ENCODE measurements around the gene SGMS1. TPM values are rescaled to one million over a fixed set of nuclear protein-coding genes. Genes with fewer than 3 reads are reported as not detected.
A peak's percentile ranks its signal among the peaks of the same experiment; 100 is the strongest.

Gene SGMS1
- total and polyA plus RNA-seq, 2 donors (not counting 1 experiment from before 2014, with no cell fraction given), result 10.0 to 43.5 TPM

DNA sequence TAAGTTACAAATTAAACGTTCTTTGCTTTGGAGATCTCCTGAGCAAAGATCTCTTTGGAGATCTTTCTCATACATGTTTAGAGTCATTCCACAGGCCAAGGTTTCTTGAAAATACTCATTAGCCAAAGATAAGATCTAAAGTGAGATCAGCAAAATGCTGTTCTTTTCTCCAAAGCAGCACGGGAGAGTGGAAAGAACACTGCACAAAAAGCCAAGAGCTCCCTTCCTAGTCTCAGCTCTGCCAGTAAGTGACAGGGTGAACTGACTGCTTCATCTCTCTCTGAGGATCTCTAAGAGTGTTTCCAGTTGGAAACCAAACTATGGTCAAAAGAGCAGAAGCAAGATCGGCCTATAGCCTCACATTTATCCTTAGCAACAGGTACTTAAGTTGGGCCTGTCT, 204.0 kb downstream of the SGMS1 start:
- WGBS (ENCODE audit: insufficient coverage), result 80% methylated on average over 1 of the region's 3 CpGs
- H2AFZ ChIP-seq (ENCODE audit: insufficient read depth, low read depth, low read length, poor library complexity, severe bottlenecking), result no peak overlapping the region
- H3K9me3 ChIP-seq (ENCODE audit: control extremely low read depth in 1 of 3, control insufficient read depth in 2 of 3, insufficient read depth in 1 of 3, low read length in 2 of 3), result peaks cover 0 to 2% (median 0%) of the 10 kb centered on the region in 3 donors
- peaks cover 17 to 26% of the 10 kb centered on the region in 2 donors for H3K4me1 ChIP-seq (ENCODE audit: control insufficient read depth in 2 of 2, insufficient read depth in 2 of 2, low read length in 2 of 2)
- Mint-ChIP-seq H3K9me3 (ENCODE audit: insufficient read depth) (no peaks in the 10 kb centered on the region), H3K27ac (no peak overlapping the region), H3K4me3 (no peak overlapping the region), H3K27me3 (no peaks in the 10 kb centered on the region), H3K4me1 (peaks cover 52% of the 10 kb centered on the region)
- TF ChIP-seq EZH2 (IDR thresholded peaks at IDR 0.05; ENCODE audit: borderline replicate concordance, insufficient read depth, low read depth, low read length, poor library complexity, severe bottlenecking), result no peak
- TF ChIP-seq, protein P1, sequence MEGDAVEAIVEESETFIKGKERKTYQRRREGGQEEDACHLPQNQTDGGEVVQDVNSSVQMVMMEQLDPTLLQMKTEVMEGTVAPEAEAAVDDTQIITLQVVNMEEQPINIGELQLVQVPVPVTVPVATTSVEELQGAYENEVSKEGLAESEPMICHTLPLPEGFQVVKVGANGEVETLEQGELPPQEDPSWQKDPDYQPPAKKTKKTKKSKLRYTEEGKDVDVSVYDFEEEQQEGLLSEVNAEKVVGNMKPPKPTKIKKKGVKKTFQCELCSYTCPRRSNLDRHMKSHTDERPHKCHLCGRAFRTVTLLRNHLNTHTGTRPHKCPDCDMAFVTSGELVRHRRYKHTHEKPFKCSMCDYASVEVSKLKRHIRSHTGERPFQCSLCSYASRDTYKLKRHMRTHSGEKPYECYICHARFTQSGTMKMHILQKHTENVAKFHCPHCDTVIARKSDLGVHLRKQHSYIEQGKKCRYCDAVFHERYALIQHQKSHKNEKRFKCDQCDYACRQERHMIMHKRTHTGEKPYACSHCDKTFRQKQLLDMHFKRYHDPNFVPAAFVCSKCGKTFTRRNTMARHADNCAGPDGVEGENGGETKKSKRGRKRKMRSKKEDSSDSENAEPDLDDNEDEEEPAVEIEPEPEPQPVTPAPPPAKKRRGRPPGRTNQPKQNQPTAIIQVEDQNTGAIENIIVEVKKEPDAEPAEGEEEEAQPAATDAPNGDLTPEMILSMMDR (IDR thresholded peaks at IDR 0.05), result no peak
- ATAC-seq (ENCODE audit: low read depth), result no peak
- ChIA-PET CTCF (interaction anchor here (1.1 to 3.2 kb wide), 4 partner anchors 9 to 144 kb away, joined by 3 to 14 read pairs (median 6); no protein-coding TSS in a partner anchor), POLR2A (no interaction called here)
- intact Hi-C loops (cut with micrococcal nuclease), result loop anchor here (2.0 to 5.0 kb wide), 4 partner anchors 37 to 205 kb away; no protein-coding TSS in a partner anchor
- H3K27me3 ChIP-seq (replicated peaks in 1 of 4; ENCODE audit: control extremely low read depth in 1 of 4, control insufficient read depth in 3 of 4, insufficient read depth in 4 of 4, low read length in 3 of 4), result no peaks in the 10 kb centered on the region
- no peak overlapping the region for H3K4me2 ChIP-seq (replicated peaks; ENCODE audit: low read depth, low read length, poor library complexity, severe bottlenecking)
- H3K4me3 ChIP-seq (ENCODE audit: control extremely low read depth in 1 of 5, extremely low read depth in 1 of 5, insufficient read depth in 1 of 5, low read depth in 2 of 5, low read length in 4 of 5), result no peak overlapping the region
- H3K9ac ChIP-seq (ENCODE audit: low read length), result no peak overlapping the region
- no peak for DNase-seq
- peaks cover 39% of the 10 kb centered on the region for H3K79me2 ChIP-seq (ENCODE audit: control insufficient read depth, insufficient read depth, low read length)
- peaks cover 9% of the 10 kb centered on the region for H4K20me1 ChIP-seq (ENCODE audit: control insufficient read depth, insufficient read depth, low read length, poor library complexity, severe bottlenecking)
- H3K27ac ChIP-seq (ENCODE audit: low read length in 2 of 2), result no peak overlapping the region
- H3K36me3 ChIP-seq (replicated peaks in 1 of 2; ENCODE audit: control extremely low read depth in 1 of 2, control insufficient read depth in 1 of 2, extremely low read depth in 1 of 2, insufficient read depth in 2 of 2, low read length in 1 of 2), result no peaks in the 10 kb centered on the region

DNA sequence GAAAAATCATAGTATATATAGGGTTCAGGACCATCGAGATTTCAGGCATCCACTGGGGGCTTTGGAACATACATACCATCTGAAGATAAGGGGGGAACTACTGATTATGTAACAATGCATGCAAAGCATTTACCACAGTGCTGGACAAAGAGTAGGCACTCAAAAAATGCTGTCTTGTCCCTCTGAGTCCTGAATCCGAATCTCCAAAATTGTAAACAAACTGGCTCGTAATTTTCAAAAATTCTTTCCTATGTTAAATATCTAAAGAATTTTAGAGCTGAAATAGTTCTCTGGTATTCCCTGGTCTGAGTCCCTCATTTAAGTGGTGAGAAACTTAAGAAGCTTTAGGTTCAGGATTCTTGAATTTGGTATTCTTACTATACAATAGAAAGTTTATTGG, 204.7 kb downstream of the SGMS1 start:
- peaks cover 9% of the 10 kb centered on the region for H4K20me1 ChIP-seq (ENCODE audit: control insufficient read depth, insufficient read depth, low read length, poor library complexity, severe bottlenecking)
- no peak overlapping the region for H2AFZ ChIP-seq (ENCODE audit: insufficient read depth, low read depth, low read length, poor library complexity, severe bottlenecking)
- no peak overlapping the region for H3K9ac ChIP-seq (ENCODE audit: low read length)
- peaks cover 17 to 26% of the 10 kb centered on the region in 2 donors for H3K4me1 ChIP-seq (ENCODE audit: control insufficient read depth in 2 of 2, insufficient read depth in 2 of 2, low read length in 2 of 2)
- no peaks in the 10 kb centered on the region for H3K27me3 Mint-ChIP-seq
- H3K27ac Mint-ChIP-seq, result no peak overlapping the region
- H3K27ac ChIP-seq (ENCODE audit: low read length in 2 of 2), result no peak overlapping the region
- ATAC-seq (ENCODE audit: low read depth) (no peak), DNase-seq (no peak)
- WGBS (ENCODE audit: insufficient coverage), result no CpG with 5 or more reads among the region's 3 CpGs
- POLR2A ChIA-PET, result no interaction called here
- H3K9me3 ChIP-seq (ENCODE audit: control extremely low read depth in 1 of 3, control insufficient read depth in 2 of 3, insufficient read depth in 1 of 3, low read length in 2 of 3), result peaks cover 0 to 2% (median 0%) of the 10 kb centered on the region in 3 donors
- H3K27me3 ChIP-seq (replicated peaks in 1 of 4; ENCODE audit: control extremely low read depth in 1 of 4, control insufficient read depth in 3 of 4, insufficient read depth in 4 of 4, low read length in 3 of 4), result no peaks in the 10 kb centered on the region
- H3K9me3 Mint-ChIP-seq (ENCODE audit: insufficient read depth), result no peaks in the 10 kb centered on the region
- CTCF ChIA-PET, result interaction anchor here (1.1 to 3.2 kb wide), 3 partner anchors 9 to 143 kb away, joined by 3 to 14 read pairs (median 9); no protein-coding TSS in a partner anchor
- peak overlapping the region; percentile 93 for H3K4me3 Mint-ChIP-seq
- peaks cover 44% of the 10 kb centered on the region for H3K79me2 ChIP-seq (ENCODE audit: control insufficient read depth, insufficient read depth, low read length)
- H3K4me2 ChIP-seq (replicated peaks; ENCODE audit: low read depth, low read length, poor library complexity, severe bottlenecking), result no peak overlapping the region
- no peak overlapping the region for H3K4me3 ChIP-seq (ENCODE audit: control extremely low read depth in 1 of 5, extremely low read depth in 1 of 5, insufficient read depth in 1 of 5, low read depth in 2 of 5, low read length in 4 of 5)
- intact Hi-C loops (cut with micrococcal nuclease), result loop anchor here (2.0 to 5.0 kb wide), 2 partner anchors 37 to 206 kb away; no protein-coding TSS in a partner anchor
- H3K4me1 Mint-ChIP-seq, result peaks cover 53% of the 10 kb centered on the region
- TF ChIP-seq, protein P1 (IDR thresholded peaks at IDR 0.05), result no peak
- no peak for TF ChIP-seq EZH2 (IDR thresholded peaks at IDR 0.05; ENCODE audit: borderline replicate concordance, insufficient read depth, low read depth, low read length, poor library complexity, severe bottlenecking)
- no peaks in the 10 kb centered on the region for H3K36me3 ChIP-seq (replicated peaks in 1 of 2; ENCODE audit: control extremely low read depth in 1 of 2, control insufficient read depth in 1 of 2, extremely low read depth in 1 of 2, insufficient read depth in 2 of 2, low read length in 1 of 2)
